Measurements from ENCODE around the gene UNC13A.

DNA sequence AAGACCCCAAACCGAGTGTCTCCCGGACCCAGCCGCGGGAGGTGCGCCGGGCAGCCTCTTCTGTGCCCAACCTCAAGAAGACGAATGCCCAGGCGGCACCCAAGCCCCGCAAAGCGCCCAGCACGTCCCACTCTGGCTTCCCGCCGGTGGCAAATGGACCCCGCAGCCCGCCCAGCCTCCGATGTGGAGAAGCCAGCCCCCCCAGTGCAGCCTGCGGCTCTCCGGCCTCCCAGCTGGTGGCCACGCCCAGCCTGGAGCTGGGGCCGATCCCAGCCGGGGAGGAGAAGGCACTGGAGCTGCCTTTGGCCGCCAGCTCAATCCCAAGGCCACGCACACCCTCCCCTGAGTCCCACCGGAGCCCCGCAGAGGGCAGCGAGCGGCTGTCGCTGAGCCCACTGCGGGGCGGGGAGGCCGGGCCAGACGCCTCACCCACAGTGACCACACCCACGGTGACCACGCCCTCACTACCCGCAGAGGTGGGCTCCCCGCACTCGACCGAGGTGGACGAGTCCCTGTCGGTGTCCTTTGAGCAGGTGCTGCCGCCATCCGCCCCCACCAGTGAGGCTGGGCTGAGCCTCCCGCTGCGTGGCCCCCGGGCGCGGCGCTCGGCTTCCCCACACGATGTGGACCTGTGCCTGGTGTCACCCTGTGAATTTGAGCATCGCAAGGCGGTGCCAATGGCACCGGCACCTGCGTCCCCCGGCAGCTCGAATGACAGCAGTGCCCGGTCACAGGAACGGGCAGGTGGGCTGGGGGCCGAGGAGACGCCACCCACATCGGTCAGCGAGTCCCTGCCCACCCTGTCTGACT lies 39.0 kb upstream of the UNC13A start:
- TF ChIP-seq EZH2 (IDR thresholded peaks at IDR 0.05; ENCODE audit: borderline replicate concordance, low read depth, low read length, poor library complexity, severe bottlenecking) = no peak
- TF ChIP-seq, protein P1, sequence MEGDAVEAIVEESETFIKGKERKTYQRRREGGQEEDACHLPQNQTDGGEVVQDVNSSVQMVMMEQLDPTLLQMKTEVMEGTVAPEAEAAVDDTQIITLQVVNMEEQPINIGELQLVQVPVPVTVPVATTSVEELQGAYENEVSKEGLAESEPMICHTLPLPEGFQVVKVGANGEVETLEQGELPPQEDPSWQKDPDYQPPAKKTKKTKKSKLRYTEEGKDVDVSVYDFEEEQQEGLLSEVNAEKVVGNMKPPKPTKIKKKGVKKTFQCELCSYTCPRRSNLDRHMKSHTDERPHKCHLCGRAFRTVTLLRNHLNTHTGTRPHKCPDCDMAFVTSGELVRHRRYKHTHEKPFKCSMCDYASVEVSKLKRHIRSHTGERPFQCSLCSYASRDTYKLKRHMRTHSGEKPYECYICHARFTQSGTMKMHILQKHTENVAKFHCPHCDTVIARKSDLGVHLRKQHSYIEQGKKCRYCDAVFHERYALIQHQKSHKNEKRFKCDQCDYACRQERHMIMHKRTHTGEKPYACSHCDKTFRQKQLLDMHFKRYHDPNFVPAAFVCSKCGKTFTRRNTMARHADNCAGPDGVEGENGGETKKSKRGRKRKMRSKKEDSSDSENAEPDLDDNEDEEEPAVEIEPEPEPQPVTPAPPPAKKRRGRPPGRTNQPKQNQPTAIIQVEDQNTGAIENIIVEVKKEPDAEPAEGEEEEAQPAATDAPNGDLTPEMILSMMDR (conservative IDR thresholded peaks at IDR 0.05; ENCODE audit: low read depth, low read length) = no peak
